ENCODE results near the gene LAMA2. TPM values are rescaled to one million over a fixed set of nuclear protein-coding genes. Genes with fewer than 3 reads are reported as not detected.

LAMA2 gene
- total and polyA plus RNA-seq, 2 donors (not counting 3 experiments of a cell fraction or from before 2014, with no cell fraction given) = 0.51 to 0.75 TPM

DNA sequence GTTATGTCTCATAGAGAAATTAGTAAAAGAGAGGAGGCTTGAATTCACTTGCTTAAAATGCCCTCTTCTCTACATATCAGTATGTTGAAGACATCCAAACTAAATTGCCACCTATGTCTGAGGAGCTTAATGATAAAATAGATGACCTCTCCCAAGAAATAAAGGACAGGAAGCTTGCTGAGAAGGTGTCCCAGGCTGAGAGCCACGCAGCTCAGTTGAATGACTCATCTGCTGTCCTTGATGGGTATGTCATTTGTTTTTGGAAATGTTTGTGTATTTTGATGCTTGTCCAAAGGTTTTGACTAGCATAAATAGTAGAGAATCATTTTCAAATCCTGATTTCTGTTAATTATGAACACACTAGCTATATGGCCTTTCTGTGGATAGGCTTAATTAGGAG is 519.3 kb downstream of the LAMA2 start:
- H3K27ac ChIP-seq (ENCODE audit: insufficient read depth, low read depth, low read length) = no peak overlapping the region
- H4K20me1 ChIP-seq (replicated peaks; ENCODE audit: control insufficient read depth, extremely low read depth, insufficient read depth, low read length) = no peaks in the 10 kb centered on the region
- peaks cover 0 to 4% of the 10 kb centered on the region in 2 experiments for H3K27me3 ChIP-seq (ENCODE audit: control insufficient read depth in 2 of 2, insufficient read depth in 2 of 2, low read length in 2 of 2)
- no peaks in the 10 kb centered on the region for H3K36me3 ChIP-seq (ENCODE audit: control insufficient read depth in 2 of 2, extremely low read depth in 1 of 2, insufficient read depth in 2 of 2, low read length in 2 of 2)
- no peak overlapping the region for H3K4me3 ChIP-seq (replicated peaks in 1 of 3; ENCODE audit: insufficient read depth in 1 of 3, low read depth in 1 of 3, low read length in 3 of 3)
- H3K9me3 ChIP-seq (replicated peaks; ENCODE audit: control insufficient read depth, insufficient read depth, low read length) = no peaks in the 10 kb centered on the region
- POLR2A ChIA-PET = no interaction called here
- BruUV-seq (replicated peaks) = no TSS peak
- TF ChIP-seq, protein P1, sequence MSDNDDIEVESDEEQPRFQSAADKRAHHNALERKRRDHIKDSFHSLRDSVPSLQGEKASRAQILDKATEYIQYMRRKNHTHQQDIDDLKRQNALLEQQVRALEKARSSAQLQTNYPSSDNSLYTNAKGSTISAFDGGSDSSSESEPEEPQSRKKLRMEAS (IDR thresholded peaks at IDR 0.05; ENCODE audit: insufficient read depth, insufficient read length) = no peak
- TF ChIP-seq GATA2 (IDR thresholded peaks at IDR 0.05; ENCODE audit: insufficient read depth, insufficient read length, low read depth, low read length) (no peak), POLR2A (IDR thresholded peaks at IDR 0.05; ENCODE audit: low read depth, low read length) (no peak), POLR2AphosphoS5 (IDR thresholded peaks at IDR 0.05; ENCODE audit: insufficient read depth, low read depth, low read length) (no peak), EZH2 (IDR thresholded peaks at IDR 0.05; ENCODE audit: borderline replicate concordance, low read depth, low read length, severe bottlenecking) (no peak), FOS (IDR thresholded peaks at IDR 0.05; ENCODE audit: borderline replicate concordance, insufficient read depth, low read length) (peak; percentile 15), JUN (IDR thresholded peaks at IDR 0.05; ENCODE audit: borderline replicate concordance, insufficient read depth, insufficient read length, low read depth) (no peak)
- TF ChIP-seq, protein P2, sequence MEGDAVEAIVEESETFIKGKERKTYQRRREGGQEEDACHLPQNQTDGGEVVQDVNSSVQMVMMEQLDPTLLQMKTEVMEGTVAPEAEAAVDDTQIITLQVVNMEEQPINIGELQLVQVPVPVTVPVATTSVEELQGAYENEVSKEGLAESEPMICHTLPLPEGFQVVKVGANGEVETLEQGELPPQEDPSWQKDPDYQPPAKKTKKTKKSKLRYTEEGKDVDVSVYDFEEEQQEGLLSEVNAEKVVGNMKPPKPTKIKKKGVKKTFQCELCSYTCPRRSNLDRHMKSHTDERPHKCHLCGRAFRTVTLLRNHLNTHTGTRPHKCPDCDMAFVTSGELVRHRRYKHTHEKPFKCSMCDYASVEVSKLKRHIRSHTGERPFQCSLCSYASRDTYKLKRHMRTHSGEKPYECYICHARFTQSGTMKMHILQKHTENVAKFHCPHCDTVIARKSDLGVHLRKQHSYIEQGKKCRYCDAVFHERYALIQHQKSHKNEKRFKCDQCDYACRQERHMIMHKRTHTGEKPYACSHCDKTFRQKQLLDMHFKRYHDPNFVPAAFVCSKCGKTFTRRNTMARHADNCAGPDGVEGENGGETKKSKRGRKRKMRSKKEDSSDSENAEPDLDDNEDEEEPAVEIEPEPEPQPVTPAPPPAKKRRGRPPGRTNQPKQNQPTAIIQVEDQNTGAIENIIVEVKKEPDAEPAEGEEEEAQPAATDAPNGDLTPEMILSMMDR (IDR thresholded peaks at IDR 0.05; ENCODE audit: extremely low read depth in 1 of 2, insufficient read depth in 1 of 2, low read depth in 1 of 2, low read length in 2 of 2) = no peak
- H3K4me2 ChIP-seq (ENCODE audit: insufficient read depth, low read length) = no peak overlapping the region
- no peaks in the 10 kb centered on the region for H3K4me1 ChIP-seq (ENCODE audit: control insufficient read depth, extremely low read depth, insufficient read depth, low read length)
- dilution Hi-C loops (cut with MboI; ENCODE audit: extremely low pct_ligation_motif_present, low sequenced_read_pairs) (no loop called here), intact Hi-C loops (cut with micrococcal nuclease) (no loop called here)
- H3K9me1 ChIP-seq (replicated peaks; ENCODE audit: control insufficient read depth, extremely low read depth, insufficient read depth, low read length) = no peaks in the 10 kb centered on the region
- H2AFZ ChIP-seq (ENCODE audit: low read depth, low read length) = no peak overlapping the region
- FAIRE-seq (no peak), DNase-seq (ENCODE audit: low read depth, low spot score) (no peak)
- H3K9ac ChIP-seq (replicated peaks; ENCODE audit: extremely low read depth, insufficient read depth, low read length) = no peak overlapping the region
- no peaks in the 10 kb centered on the region for H3K79me2 ChIP-seq (ENCODE audit: control insufficient read depth, insufficient read depth, low read length)
- CTCF ChIA-PET = interaction anchor here (0.7 kb wide), 1 partner anchor 28 kb away, joined by 3 read pairs; no protein-coding TSS in a partner anchor

Data from endothelial cell of umbilical vein (primary cell).